ENCODE measurements around the gene TTLL10.

The TTLL10 gene

GRCh38 chr1:1207571-1207892, 33.9 kb downstream of the TTLL10 start:
- DNase-seq (ENCODE audit: low read depth), result no peak

- peak; percentile 55 for DNase-seq (ENCODE audit: low read depth)
Measured at GRCh38 chr1:1208713-1209433, 35.2 kb downstream of the TTLL10 start.

GRCh38 chr1:1210726-1211540, 37.3 kb downstream of the TTLL10 start:
- no peak for DNase-seq (ENCODE audit: low read depth)

- DNase-seq (ENCODE audit: low read depth), result no peak
Measured at GRCh38 chr1:1211541-1212441, 38.1 kb downstream of the TTLL10 start.

- no peak for DNase-seq (ENCODE audit: low read depth)
Measured at GRCh38 chr1:1212780-1213344, 39.2 kb downstream of the TTLL10 start.

- DNase-seq (ENCODE audit: low read depth), result peak; percentile 64
Measured at GRCh38 chr1:1213345-1214265, 39.9 kb downstream of the TTLL10 start, which contains the start of gene TNFRSF4. TSS of gene TNFRSF4 (minus strand) at chr1:1214153. CDS start at chr1:1214127, 26 bp downstream.

GRCh38 chr1:1215080-1215676, 41.5 kb downstream of the TTLL10 start:
- no peak for DNase-seq (ENCODE audit: low read depth)

- no peak for DNase-seq (ENCODE audit: low read depth)
Measured at GRCh38 chr1:1215881-1216605, 42.4 kb downstream of the TTLL10 start.

- no peak for DNase-seq (ENCODE audit: low read depth)
Measured at GRCh38 chr1:1216770-1217620, 43.3 kb downstream of the TTLL10 start.

GRCh38 chr1:1217621-1218523, 44.2 kb downstream of the TTLL10 start:
- no peak for DNase-seq (ENCODE audit: low read depth)

GRCh38 chr1:1218524-1219200, 45.0 kb downstream of the TTLL10 start:
- DNase-seq (ENCODE audit: low read depth), result no peak

GRCh38 chr1:1219341-1219740, 45.7 kb downstream of the TTLL10 start:
- peak; percentile 45 for DNase-seq (ENCODE audit: low read depth)

GRCh38 chr1:1220197-1220596, 46.5 kb downstream of the TTLL10 start:
- no peak for DNase-seq (ENCODE audit: low read depth)

GRCh38 chr1:1221887-1222574, 48.4 kb downstream of the TTLL10 start:
- no peak for DNase-seq (ENCODE audit: low read depth)

GRCh38 chr1:1222575-1223225, 49.0 kb downstream of the TTLL10 start:
- no peak for DNase-seq (ENCODE audit: low read depth)

GRCh38 chr1:1223321-1223720, 49.6 kb downstream of the TTLL10 start:
- no peak for DNase-seq (ENCODE audit: low read depth)
